ENCODE measurements around the gene CD74. TPM values are rescaled to one million over a fixed set of nuclear protein-coding genes. Genes with fewer than 3 reads are reported as not detected.
A peak's percentile ranks its signal among the peaks of the same experiment; 100 is the strongest.

CD74 gene
- total and polyA plus RNA-seq, 2 of the 13 experiments (the other 11 are each of a cell fraction or from before 2014, with no cell fraction given): 34.1 to 84.4 TPM

DNA sequence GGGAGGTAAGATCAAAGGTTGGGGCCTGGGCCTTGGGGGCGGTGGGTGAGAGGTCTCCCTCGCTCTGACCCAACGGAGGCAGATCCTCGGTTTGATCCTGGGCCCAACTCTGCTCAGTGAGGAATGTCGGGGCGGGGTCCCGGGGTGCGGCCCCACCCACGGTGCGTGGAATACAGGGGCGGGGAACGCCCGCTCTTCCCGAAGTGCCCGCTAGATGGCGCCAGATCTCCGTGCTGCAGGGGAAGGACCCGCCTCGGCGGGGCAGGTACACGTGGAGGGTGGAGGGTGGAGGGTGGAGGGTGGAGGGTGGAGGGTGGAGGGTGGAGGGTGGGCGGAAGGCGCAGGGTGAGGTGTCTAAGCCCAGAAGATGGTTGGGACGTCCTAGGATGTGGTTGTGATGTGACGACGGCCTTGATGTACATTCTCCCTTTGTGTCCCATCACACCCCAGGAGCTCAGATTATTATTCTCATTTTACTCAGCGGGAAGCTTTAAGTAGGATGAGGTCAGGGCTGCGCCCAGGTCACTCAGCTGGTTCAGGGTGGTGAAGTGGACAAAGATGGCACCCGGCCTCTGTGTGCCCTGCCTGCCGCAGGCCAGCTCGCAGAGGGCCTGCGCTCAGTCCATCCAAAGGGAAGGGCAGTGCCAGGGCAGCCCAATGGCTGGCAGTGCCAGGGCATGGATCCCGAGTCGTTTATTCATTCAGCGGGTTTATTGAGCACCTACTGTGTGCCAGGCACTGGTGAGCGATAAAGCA is 46.3 kb upstream of the CD74 start (continued):
- TF ChIP-seq SP1 (IDR thresholded peaks at IDR 0.05) (no peak), SP1 (CRISPR knock-in tag; IDR thresholded peaks at IDR 0.05) (peak; percentile 44), SP5 (CRISPR knock-in tag; IDR thresholded peaks at IDR 0.05; ENCODE audit: borderline replicate concordance, low read depth) (peak; percentile 62; the same call in 1 of the 2 replicates), KDM2A (CRISPR knock-in tag; IDR thresholded peaks at IDR 0.05; ENCODE audit: borderline replicate concordance, low read depth) (peak; percentile 57), MTA1 (CRISPR knock-in tag; IDR thresholded peaks at IDR 0.05; ENCODE audit: borderline replicate concordance) (0 out of 2 replicates have a peak, but pooled peaks have one; percentile 38), YEATS4 (CRISPR knock-in tag; IDR thresholded peaks at IDR 0.05; ENCODE audit: borderline replicate concordance) (peak; percentile 61; the same call in 1 of the 2 replicates), ZSCAN25 (CRISPR knock-in tag; IDR thresholded peaks at IDR 0.05) (peak; percentile 92), ZMYM4 (CRISPR knock-in tag; IDR thresholded peaks at IDR 0.05) (0 out of 2 replicates have a peak, but pooled peaks have one; percentile 42), BHLHE40 (IDR thresholded peaks at IDR 0.05; ENCODE audit: low read length) (0 out of 2 replicates have a peak, but pooled peaks have one; percentile 8), ZBTB7B (CRISPR knock-in tag; IDR thresholded peaks at IDR 0.05) (0 out of 2 replicates have a peak, but pooled peaks have one; percentile 41), TMF1 (CRISPR knock-in tag; IDR thresholded peaks at IDR 0.05; ENCODE audit: low read depth) (no peak), MYC (CRISPR knock-in tag; IDR thresholded peaks at IDR 0.05; ENCODE audit: borderline replicate concordance) (peak; percentile 83; the same call in 1 of the 2 replicates), LCORL (IDR thresholded peaks at IDR 0.05) (no peak), LCORL (CRISPR knock-in tag; IDR thresholded peaks at IDR 0.05) (peak; percentile 76), FOXJ3 (CRISPR knock-in tag; IDR thresholded peaks at IDR 0.05; ENCODE audit: borderline replicate concordance) (no peak), CREB1 (IDR thresholded peaks at IDR 0.05) (no peak), CREB1 (CRISPR knock-in tag; IDR thresholded peaks at IDR 0.05) (no peak), ZNF546 (CRISPR knock-in tag; conservative IDR thresholded peaks at IDR 0.05) (0 out of 2 replicates have a peak, but pooled peaks have one; percentile 34), ZNF567 (CRISPR knock-in tag; IDR thresholded peaks at IDR 0.05; ENCODE audit: borderline replicate concordance) (no peak), PPARG (CRISPR knock-in tag; conservative IDR thresholded peaks at IDR 0.05) (0 out of 2 replicates have a peak, but pooled peaks have one; percentile 29), PITX1 (CRISPR knock-in tag; IDR thresholded peaks at IDR 0.05) (peak; percentile 55; the same call in 1 of the 2 replicates), GABPA (IDR thresholded peaks at IDR 0.05; ENCODE audit: low read depth, low read length) (no peak), GABPA (CRISPR knock-in tag; IDR thresholded peaks at IDR 0.05; ENCODE audit: low read depth) (0 out of 2 replicates have a peak, but pooled peaks have one; percentile 22), STAG1 (CRISPR knock-in tag; IDR thresholded peaks at IDR 0.05) (peak; percentile 87)
- TF ChIP-seq, protein P1, sequence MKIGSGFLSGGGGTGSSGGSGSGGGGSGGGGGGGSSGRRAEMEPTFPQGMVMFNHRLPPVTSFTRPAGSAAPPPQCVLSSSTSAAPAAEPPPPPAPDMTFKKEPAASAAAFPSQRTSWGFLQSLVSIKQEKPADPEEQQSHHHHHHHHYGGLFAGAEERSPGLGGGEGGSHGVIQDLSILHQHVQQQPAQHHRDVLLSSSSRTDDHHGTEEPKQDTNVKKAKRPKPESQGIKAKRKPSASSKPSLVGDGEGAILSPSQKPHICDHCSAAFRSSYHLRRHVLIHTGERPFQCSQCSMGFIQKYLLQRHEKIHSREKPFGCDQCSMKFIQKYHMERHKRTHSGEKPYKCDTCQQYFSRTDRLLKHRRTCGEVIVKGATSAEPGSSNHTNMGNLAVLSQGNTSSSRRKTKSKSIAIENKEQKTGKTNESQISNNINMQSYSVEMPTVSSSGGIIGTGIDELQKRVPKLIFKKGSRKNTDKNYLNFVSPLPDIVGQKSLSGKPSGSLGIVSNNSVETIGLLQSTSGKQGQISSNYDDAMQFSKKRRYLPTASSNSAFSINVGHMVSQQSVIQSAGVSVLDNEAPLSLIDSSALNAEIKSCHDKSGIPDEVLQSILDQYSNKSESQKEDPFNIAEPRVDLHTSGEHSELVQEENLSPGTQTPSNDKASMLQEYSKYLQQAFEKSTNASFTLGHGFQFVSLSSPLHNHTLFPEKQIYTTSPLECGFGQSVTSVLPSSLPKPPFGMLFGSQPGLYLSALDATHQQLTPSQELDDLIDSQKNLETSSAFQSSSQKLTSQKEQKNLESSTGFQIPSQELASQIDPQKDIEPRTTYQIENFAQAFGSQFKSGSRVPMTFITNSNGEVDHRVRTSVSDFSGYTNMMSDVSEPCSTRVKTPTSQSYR (CRISPR knock-in tag; IDR thresholded peaks at IDR 0.05; ENCODE audit: borderline replicate concordance): 0 out of 2 replicates have a peak, but pooled peaks have one; percentile 32
- TF ChIP-seq, protein P2, sequence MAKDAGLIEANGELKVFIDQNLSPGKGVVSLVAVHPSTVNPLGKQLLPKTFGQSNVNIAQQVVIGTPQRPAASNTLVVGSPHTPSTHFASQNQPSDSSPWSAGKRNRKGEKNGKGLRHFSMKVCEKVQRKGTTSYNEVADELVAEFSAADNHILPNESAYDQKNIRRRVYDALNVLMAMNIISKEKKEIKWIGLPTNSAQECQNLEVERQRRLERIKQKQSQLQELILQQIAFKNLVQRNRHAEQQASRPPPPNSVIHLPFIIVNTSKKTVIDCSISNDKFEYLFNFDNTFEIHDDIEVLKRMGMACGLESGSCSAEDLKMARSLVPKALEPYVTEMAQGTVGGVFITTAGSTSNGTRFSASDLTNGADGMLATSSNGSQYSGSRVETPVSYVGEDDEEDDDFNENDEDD (CRISPR knock-in tag; IDR thresholded peaks at IDR 0.05; ENCODE audit: borderline replicate concordance): peak; percentile 44; the same call in 1 of the 2 replicates
- TF ChIP-seq, protein P3, sequence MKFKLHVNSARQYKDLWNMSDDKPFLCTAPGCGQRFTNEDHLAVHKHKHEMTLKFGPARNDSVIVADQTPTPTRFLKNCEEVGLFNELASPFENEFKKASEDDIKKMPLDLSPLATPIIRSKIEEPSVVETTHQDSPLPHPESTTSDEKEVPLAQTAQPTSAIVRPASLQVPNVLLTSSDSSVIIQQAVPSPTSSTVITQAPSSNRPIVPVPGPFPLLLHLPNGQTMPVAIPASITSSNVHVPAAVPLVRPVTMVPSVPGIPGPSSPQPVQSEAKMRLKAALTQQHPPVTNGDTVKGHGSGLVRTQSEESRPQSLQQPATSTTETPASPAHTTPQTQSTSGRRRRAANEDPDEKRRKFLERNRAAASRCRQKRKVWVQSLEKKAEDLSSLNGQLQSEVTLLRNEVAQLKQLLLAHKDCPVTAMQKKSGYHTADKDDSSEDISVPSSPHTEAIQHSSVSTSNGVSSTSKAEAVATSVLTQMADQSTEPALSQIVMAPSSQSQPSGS (CRISPR knock-in tag; IDR thresholded peaks at IDR 0.05): 0 out of 2 replicates have a peak, but pooled peaks have one; percentile 22

Measured in HepG2 (cell line).